GM18499 (cell line): ENCODE data around the gene ZNF700.
"Not testable (repeated sequence)": the region's sequence is repeated elsewhere in the genome, so short reads cannot be mapped to it uniquely, and the experiment has no call there.

Experiments
- ATAC-seq: cut with Tn5 transposase; IDR thresholded peaks from one replicate; pipeline ENCODE4 v1.9.1; 2021; ENCODE audit warnings: moderate number of reproducible peaks; ENCODE audit not compliant: insufficient read depth, unreplicated experiment

Gene ZNF700

GRCh38 chr19:11935829-11936228 lies 10.9 kb downstream of the ZNF700 start:
- not testable (repeated sequence) for ATAC-seq

GRCh38 chr19:11938383-11938782 lies 13.5 kb downstream of the ZNF700 start:
- not testable (repeated sequence) for ATAC-seq

- ATAC-seq = not testable (repeated sequence)
Measured at GRCh38 chr19:11941361-11941887, 16.5 kb downstream of the ZNF700 start.

- no peak for ATAC-seq
Measured at GRCh38 chr19:11942008-11942842, 17.3 kb downstream of the ZNF700 start.

GRCh38 chr19:11942843-11943108 lies 17.9 kb downstream of the ZNF700 start:
- ATAC-seq = no peak

- no peak for ATAC-seq
Measured at GRCh38 chr19:11944656-11945055, 19.7 kb downstream of the ZNF700 start.

- no peak for ATAC-seq
Measured at GRCh38 chr19:11948646-11949045, 23.7 kb downstream of the ZNF700 start.

GRCh38 chr19:11949201-11949600 lies 24.3 kb downstream of the ZNF700 start:
- ATAC-seq = no peak

GRCh38 chr19:11949614-11950080 lies 24.7 kb downstream of the ZNF700 start:
- not testable (repeated sequence) for ATAC-seq

- ATAC-seq = no peak
Measured at GRCh38 chr19:11950312-11950711, 25.4 kb downstream of the ZNF700 start.

- ATAC-seq = no peak
Measured at GRCh38 chr19:11963566-11964355, 38.9 kb downstream of the ZNF700 start.

- no peak for ATAC-seq
Measured at GRCh38 chr19:11964496-11964857, 39.6 kb downstream of the ZNF700 start.

GRCh38 chr19:11964858-11965645 lies 40.1 kb downstream of the ZNF700 start, which contains the start of gene ZNF763:
TSS of gene ZNF763 (plus strand) at chr19:11965040. CDS start at chr19:11965209, 169 bp downstream.
- no peak for ATAC-seq

- no peak for ATAC-seq
Measured at GRCh38 chr19:11970174-11970573, 45.3 kb downstream of the ZNF700 start.

GRCh38 chr19:11971041-11971440 lies 46.1 kb downstream of the ZNF700 start:
- no peak for ATAC-seq

GRCh38 chr19:11973019-11973810 lies 48.3 kb downstream of the ZNF700 start:
- no peak for ATAC-seq

- no peak for ATAC-seq
Measured at GRCh38 chr19:11978492-11979100, 53.7 kb downstream of the ZNF700 start.

- no peak for ATAC-seq
Measured at GRCh38 chr19:11979527-11979926, 54.6 kb downstream of the ZNF700 start.

- ATAC-seq = no peak
Measured at GRCh38 chr19:11982526-11982925, 57.6 kb downstream of the ZNF700 start.
